LNCAP (cell line): ENCODE measurements around the gene CDX1.

Source experiments
- CTCF ChIP-seq: fragments of 450-650 bp; IDR thresholded peaks from 2 replicates; pipeline ENCODE4 v1.5.1; 2017; ENCODE audit warnings: mild to moderate bottlenecking

The CDX1 gene

GRCh38 chr5:150227606-150228273 is 61.2 kb downstream of the CDX1 start:
- no peak for TF ChIP-seq CTCF

GRCh38 chr5:150229571-150229970 is 63.0 kb downstream of the CDX1 start:
- no peak for TF ChIP-seq CTCF

DNA sequence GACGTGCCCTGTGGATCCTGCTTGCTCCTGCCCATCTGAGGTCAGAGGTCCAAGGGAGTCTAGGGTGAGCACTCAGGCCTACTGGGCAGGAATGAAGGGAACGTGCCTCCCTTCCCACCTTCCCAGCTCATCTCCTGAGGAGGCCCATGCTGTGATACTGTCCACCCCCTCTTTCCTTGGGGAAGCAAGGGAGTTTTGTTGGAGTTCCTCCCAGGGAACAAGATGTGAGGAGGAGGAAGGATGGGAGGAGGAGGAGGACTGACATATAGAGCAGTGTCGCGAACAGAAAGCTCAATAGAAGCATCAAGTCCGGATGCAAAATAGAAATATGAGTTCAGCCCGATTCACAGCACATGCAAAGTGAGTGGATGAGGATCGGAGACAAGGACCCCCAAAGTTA is 64.3 kb downstream of the CDX1 start:
- no peak for TF ChIP-seq CTCF
